Activated gamma-delta T cell treated with Interleukin-2 at 50 U/mL for 16 hours (primary cell): ENCODE results near the gene ACER2.
"Not testable (repeated sequence)": the region's sequence is repeated elsewhere in the genome, so short reads cannot be mapped to it uniquely, and the experiment has no call there.

Experiments
- DNase-seq: peaks from one replicate; pipeline ENCODE4 v3.0.0-alpha.2; 2020

Gene ACER2

GRCh38 chr9:19408693-19409400 lies at the start of gene ACER2:
Gene ACER2 (plus strand): TSS chr9:19409009. CDS start chr9:19409085, 76 bp downstream.
- peak; percentile 95 for DNase-seq

- no peak for DNase-seq
Observed at GRCh38 chr9:19369107-19369506, 39.7 kb upstream of the ACER2 start.

GRCh38 chr9:19371942-19372341 lies 36.9 kb upstream of the ACER2 start:
- no peak for DNase-seq

GRCh38 chr9:19372567-19372966 lies 36.2 kb upstream of the ACER2 start:
- DNase-seq = no peak

- DNase-seq = no peak
Observed at GRCh38 chr9:19373527-19373926, 35.3 kb upstream of the ACER2 start.

- DNase-seq = no peak
Observed at GRCh38 chr9:19375538-19375937, 33.3 kb upstream of the ACER2 start.

GRCh38 chr9:19376931-19377330 lies 31.9 kb upstream of the ACER2 start:
- DNase-seq = no peak

- no peak for DNase-seq
Observed at GRCh38 chr9:19378164-19378563, 30.6 kb upstream of the ACER2 start.

- no peak for DNase-seq
Observed at GRCh38 chr9:19378647-19379046, 30.2 kb upstream of the ACER2 start.

- no peak for DNase-seq
Observed at GRCh38 chr9:19379283-19379682, 29.5 kb upstream of the ACER2 start.

GRCh38 chr9:19379697-19380046 lies 29.1 kb upstream of the ACER2 start:
- peak; percentile 41 for DNase-seq

- no peak for DNase-seq
Observed at GRCh38 chr9:19380826-19381075, 28.1 kb upstream of the ACER2 start.

- no peak for DNase-seq
Observed at GRCh38 chr9:19381656-19382055, 27.2 kb upstream of the ACER2 start.

GRCh38 chr9:19385212-19385611 lies 23.6 kb upstream of the ACER2 start:
- not testable (repeated sequence) for DNase-seq

- no peak for DNase-seq
Observed at GRCh38 chr9:19385786-19386501, 22.9 kb upstream of the ACER2 start.

GRCh38 chr9:19386502-19387044 lies 22.2 kb upstream of the ACER2 start:
- DNase-seq = no peak

GRCh38 chr9:19387317-19387716 lies 21.5 kb upstream of the ACER2 start:
- no peak for DNase-seq

- DNase-seq = not testable (repeated sequence)
Observed at GRCh38 chr9:19389539-19389938, 19.3 kb upstream of the ACER2 start.

GRCh38 chr9:19397845-19398244 lies 11.0 kb upstream of the ACER2 start:
- DNase-seq = no peak

- DNase-seq = not testable (repeated sequence)
Observed at GRCh38 chr9:19403231-19403630, 5.6 kb upstream of the ACER2 start.

GRCh38 chr9:19404283-19405075 lies 4.3 kb upstream of the ACER2 start:
- no peak for DNase-seq

GRCh38 chr9:19405771-19406170 lies 3.0 kb upstream of the ACER2 start:
- no peak for DNase-seq

GRCh38 chr9:19408316-19408692 lies 505 bp upstream of the ACER2 start:
- DNase-seq = no peak
